HUES6 (cell line): Measurements from ENCODE around the gene SLC12A1.
"Not testable (repeated sequence)": the region's sequence is repeated elsewhere in the genome, so short reads cannot be mapped to it uniquely, and the experiment has no call there.

Source experiments
- H3K27ac ChIP-seq: 2 replicates; pipeline ENCODE4 v1.7.0; 2013; ENCODE audit warnings: low read depth, mild to moderate bottlenecking, low read length, inconsistent platforms
- H3K27me3 ChIP-seq: 2 replicates; pipeline ENCODE4 v1.6.1; 2013; ENCODE audit warnings: low read length; ENCODE audit not compliant: control insufficient read depth, insufficient read depth
- H3K36me3 ChIP-seq: 2 replicates; pipeline ENCODE4 v1.6.1; 2013; ENCODE audit warnings: low read length; ENCODE audit not compliant: control insufficient read depth, insufficient read depth
- H3K4me1 ChIP-seq: 2 replicates; pipeline ENCODE4 v1.6.1; 2013; ENCODE audit warnings: low read length; ENCODE audit not compliant: control insufficient read depth, insufficient read depth
- H3K4me3 ChIP-seq: 2 replicates; pipeline ENCODE4 v1.5.1; 2013; ENCODE audit warnings: low read depth, low read length
- H3K9ac ChIP-seq: one replicate; pipeline ENCODE4 v1.6.1; 2013; ENCODE audit warnings: mild to moderate bottlenecking, low read length
- H3K9me3 ChIP-seq: 2 replicates; pipeline ENCODE4 v1.6.1; 2013; ENCODE audit warnings: low read depth, low read length; ENCODE audit not compliant: control insufficient read depth, insufficient read depth

SLC12A1 gene

DNA sequence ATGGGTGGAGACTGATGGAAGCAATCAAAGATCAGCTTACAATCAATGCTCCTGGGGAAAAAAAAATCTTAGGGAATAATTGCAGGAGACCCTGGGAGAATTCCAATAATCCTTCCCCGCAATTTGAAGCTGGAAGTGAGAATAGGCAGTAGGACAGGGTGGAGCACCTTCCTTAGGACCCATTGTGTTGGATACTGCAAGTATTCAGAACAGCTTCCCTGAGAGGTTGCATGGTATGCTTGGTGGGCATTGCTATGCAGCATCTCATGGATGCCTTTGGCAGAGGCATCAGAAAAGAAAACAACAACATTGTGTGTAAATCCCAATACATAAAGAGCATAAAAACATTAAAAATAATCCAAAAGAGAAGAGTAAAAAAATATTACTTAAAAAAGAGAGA is 100.5 kb downstream of the SLC12A1 start:
- H3K9me3 ChIP-seq: no peaks in the 10 kb centered on the region
- no peaks in the 10 kb centered on the region for H3K36me3 ChIP-seq
- no peak overlapping the region for H3K27ac ChIP-seq
- H3K4me1 ChIP-seq: peaks cover 27% of the 10 kb centered on the region
- no peak overlapping the region for H3K4me3 ChIP-seq
- no peak overlapping the region for H3K9ac ChIP-seq
- no peaks in the 10 kb centered on the region for H3K27me3 ChIP-seq

DNA sequence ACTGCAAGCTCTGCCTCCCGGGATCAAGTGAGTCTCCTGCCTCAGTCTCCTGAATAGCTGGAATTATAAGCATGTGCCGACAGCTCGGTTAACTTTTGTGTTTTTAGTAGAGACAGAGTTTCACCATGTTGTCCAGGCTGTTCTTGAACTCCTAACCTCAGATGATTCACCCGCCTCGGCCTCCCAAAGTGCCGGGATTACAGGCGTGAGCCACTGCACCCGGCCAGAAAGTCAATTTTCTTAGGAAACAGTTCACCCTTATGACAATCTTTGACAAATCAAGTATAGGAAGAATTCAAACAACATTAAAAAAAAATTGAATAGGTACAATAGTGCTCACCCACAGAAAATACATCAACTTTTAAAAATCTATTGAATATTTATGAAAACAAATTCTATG is 101.5 kb downstream of the SLC12A1 start:
- no peaks in the 10 kb centered on the region for H3K9me3 ChIP-seq
- no peak overlapping the region for H3K4me3 ChIP-seq
- no peaks in the 10 kb centered on the region for H3K36me3 ChIP-seq
- H3K27ac ChIP-seq: no peak overlapping the region
- H3K4me1 ChIP-seq: peaks cover 27% of the 10 kb centered on the region
- no peak overlapping the region for H3K9ac ChIP-seq
- H3K27me3 ChIP-seq: no peaks in the 10 kb centered on the region

DNA sequence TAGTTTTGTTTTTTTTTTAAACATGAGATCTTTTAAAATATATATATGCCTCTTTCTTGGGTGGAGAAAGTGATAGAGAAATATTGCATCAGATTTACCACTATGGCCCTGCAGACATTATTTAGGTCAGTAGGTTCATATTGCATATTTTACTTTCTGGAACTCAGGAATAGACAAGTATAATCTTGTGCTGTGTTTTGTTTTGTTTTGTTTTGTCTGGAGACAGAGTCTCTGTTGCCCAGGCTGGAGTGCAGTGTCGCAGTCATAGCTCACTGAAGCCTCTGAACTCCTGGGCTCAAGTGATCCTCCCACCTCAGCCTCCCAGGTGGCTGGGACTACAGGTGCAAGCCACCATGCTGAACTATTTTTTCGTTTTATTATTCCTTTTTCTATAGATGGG is 103.6 kb downstream of the SLC12A1 start:
- Histone ChIP-seq H3K9ac (no peak overlapping the region), H3K36me3 (no peaks in the 10 kb centered on the region), H3K27me3 (no peaks in the 10 kb centered on the region), H3K9me3 (no peaks in the 10 kb centered on the region), H3K4me1 (peaks cover 13% of the 10 kb centered on the region), H3K27ac (no peak overlapping the region), H3K4me3 (no peak overlapping the region)

DNA sequence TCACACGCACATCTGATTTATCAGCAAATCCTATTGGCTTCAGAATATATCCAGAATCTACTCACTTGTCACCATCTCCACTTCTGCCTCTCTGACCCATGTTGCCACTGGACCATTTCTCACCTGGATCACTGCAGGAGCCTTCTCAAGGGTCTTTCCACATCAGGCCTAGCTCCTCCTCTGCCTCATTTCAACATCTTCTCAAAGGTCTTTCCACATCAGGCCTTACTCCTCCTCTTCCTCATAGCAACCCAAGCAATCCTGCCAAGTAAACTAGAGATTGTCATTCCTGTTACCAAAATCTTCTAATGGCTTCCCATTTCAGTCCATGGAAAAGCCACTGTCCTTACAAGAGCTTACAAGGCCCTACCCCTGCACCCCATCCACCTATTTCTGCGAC is 107.1 kb downstream of the SLC12A1 start:
- H3K27me3 ChIP-seq: no peaks in the 10 kb centered on the region
- H3K9me3 ChIP-seq: no peaks in the 10 kb centered on the region
- H3K27ac ChIP-seq: no peak overlapping the region
- H3K36me3 ChIP-seq: no peaks in the 10 kb centered on the region
- peaks cover 15% of the 10 kb centered on the region for H3K4me1 ChIP-seq
- H3K4me3 ChIP-seq: no peak overlapping the region
- H3K9ac ChIP-seq: no peak overlapping the region

DNA sequence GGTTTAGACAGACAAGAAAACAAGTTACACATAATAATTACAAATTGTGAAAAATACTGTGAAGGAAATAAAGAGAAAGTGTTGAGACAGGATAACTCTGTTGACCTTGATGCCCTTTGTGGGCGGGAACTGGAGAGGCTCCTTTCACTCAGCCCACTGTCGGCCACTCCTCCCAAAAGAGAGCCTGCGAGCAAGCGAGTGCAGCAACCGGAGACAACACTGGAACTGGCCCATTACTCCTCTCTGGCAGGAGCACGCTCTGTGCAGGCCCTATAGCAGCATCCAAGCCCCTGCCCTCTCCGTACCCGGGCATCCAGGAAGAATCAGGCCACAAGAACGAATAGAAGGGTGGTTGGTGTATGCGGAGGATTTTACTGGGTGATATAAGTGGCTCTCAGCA is 108.9 kb downstream of the SLC12A1 start:
- Histone ChIP-seq H3K4me1 (peaks cover 17% of the 10 kb centered on the region), H3K27ac (no peak overlapping the region), H3K4me3 (no peak overlapping the region), H3K27me3 (no peaks in the 10 kb centered on the region), H3K9me3 (no peaks in the 10 kb centered on the region), H3K36me3 (no peaks in the 10 kb centered on the region), H3K9ac (no peak overlapping the region)

DNA sequence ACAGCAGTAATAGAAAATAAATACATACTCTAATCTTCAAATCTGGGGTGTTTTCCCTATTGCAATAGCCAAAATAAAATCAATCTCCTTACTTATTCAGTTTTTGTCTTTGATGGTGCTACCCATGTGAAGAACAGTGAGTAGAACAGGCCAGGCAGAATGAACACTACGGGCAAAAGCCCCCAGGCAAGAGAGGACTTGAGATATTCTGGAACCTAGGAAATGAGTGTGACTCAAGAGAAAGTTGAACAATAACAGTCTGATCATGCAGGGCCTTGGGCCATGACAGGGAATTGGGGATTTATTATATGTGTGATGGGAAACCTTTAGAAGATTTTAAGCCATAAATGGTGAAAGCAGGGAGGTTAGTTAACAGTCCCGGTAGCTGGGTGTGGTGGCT is 111.1 kb downstream of the SLC12A1 start:
- no peaks in the 10 kb centered on the region for H3K9me3 ChIP-seq
- H3K4me1 ChIP-seq: peaks cover 17% of the 10 kb centered on the region
- no peaks in the 10 kb centered on the region for H3K27me3 ChIP-seq
- no peak overlapping the region for H3K27ac ChIP-seq
- H3K9ac ChIP-seq: no peak overlapping the region
- H3K4me3 ChIP-seq: no peak overlapping the region
- no peaks in the 10 kb centered on the region for H3K36me3 ChIP-seq

DNA sequence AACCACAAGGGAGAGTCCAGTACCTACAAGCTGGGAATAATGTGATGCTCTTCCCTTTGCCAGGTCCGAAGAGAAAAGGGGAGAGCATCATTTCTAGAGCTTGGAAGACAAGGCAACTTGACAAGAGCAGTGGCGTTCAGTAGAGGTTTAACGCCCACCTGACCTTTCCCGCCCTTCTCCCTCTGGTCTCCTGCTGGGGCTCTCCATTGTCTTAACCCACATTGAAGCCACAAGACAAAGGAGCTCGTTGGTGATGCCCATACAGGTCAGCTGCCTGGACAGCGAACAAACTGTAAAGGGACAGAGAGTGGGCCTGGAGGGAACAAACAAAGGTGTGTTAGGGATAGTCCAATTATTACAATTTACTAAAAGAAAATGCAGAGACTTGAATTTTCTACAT is 112.0 kb downstream of the SLC12A1 start:
- Histone ChIP-seq H3K27me3 (no peaks in the 10 kb centered on the region), H3K4me3 (no peak overlapping the region), H3K9ac (no peak overlapping the region), H3K27ac (no peak overlapping the region), H3K9me3 (no peaks in the 10 kb centered on the region), H3K36me3 (no peaks in the 10 kb centered on the region), H3K4me1 (peaks cover 17% of the 10 kb centered on the region)

DNA sequence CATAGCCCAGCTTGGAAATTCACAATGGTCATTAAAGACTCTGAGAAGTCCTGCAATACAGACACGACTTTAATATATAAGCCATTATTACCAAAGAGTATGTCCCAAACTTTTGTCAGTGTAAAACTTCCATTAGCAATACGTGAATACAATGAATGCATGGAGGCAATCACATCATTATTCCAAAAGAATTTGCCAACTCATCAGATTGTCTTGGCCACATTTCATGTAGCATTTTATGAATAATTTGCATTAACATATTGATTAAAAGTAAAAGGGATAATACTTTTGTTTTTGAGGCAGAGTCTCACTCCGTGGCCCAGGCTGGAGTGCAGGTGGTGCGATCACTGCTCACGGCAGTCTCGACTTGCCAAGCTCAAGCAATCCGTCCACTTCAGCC is 117.2 kb downstream of the SLC12A1 start:
- no peak overlapping the region for H3K4me3 ChIP-seq
- peaks cover 4% of the 10 kb centered on the region for H3K4me1 ChIP-seq
- H3K9me3 ChIP-seq: no peaks in the 10 kb centered on the region
- no peak overlapping the region for H3K9ac ChIP-seq
- H3K27ac ChIP-seq: no peak overlapping the region
- no peaks in the 10 kb centered on the region for H3K36me3 ChIP-seq
- H3K27me3 ChIP-seq: no peaks in the 10 kb centered on the region

DNA sequence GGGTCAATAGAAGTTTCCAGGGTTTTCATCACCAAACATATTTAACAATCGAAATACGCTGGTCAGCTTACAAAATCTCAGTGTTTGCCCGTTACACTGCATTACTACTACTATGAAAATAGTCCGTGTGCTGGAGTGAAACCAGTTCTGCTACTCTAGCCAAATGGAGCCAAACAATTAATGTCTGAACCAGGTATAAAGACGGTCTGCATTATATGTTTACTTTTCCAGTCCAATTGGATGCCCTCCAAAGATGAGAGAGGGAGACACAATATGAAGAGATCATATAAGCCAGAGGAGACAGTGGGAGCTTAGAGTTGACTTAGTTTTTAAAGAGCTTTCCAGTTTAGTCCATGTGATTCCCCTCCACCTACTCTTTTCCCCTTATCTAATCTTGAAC is 118.8 kb downstream of the SLC12A1 start:
- no peak overlapping the region for H3K9ac ChIP-seq
- no peak overlapping the region for H3K27ac ChIP-seq
- H3K4me1 ChIP-seq: no peaks in the 10 kb centered on the region; the same call in 1 of the 2 replicates
- H3K9me3 ChIP-seq: no peaks in the 10 kb centered on the region
- no peak overlapping the region for H3K4me3 ChIP-seq
- no peaks in the 10 kb centered on the region for H3K36me3 ChIP-seq
- no peaks in the 10 kb centered on the region for H3K27me3 ChIP-seq

DNA sequence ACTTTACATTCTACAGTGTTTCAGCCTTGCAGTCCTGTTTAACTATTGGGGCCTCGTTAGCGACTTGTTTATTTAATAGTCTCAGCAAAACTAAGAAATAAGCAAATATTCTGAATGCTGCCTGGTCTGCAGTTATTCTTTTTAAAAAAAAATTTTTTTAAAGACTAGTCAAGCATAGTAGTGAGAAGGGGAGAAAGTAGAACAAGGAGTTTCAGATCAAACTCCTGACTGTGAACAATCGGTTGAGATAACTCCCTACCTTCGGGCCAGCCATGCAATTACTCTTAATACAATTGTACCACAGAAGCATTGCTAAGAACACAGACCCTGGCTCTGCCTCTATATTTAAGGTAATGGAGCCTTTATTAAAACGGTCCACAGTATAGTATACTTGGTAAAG is 119.3 kb downstream of the SLC12A1 start:
- no peak overlapping the region for H3K9ac ChIP-seq
- H3K36me3 ChIP-seq: no peaks in the 10 kb centered on the region
- H3K27me3 ChIP-seq: no peaks in the 10 kb centered on the region
- no peaks in the 10 kb centered on the region for H3K9me3 ChIP-seq
- H3K4me3 ChIP-seq: no peak overlapping the region
- no peak overlapping the region for H3K27ac ChIP-seq
- H3K4me1 ChIP-seq: peaks cover 4% of the 10 kb centered on the region; the same call in 1 of the 2 replicates

DNA sequence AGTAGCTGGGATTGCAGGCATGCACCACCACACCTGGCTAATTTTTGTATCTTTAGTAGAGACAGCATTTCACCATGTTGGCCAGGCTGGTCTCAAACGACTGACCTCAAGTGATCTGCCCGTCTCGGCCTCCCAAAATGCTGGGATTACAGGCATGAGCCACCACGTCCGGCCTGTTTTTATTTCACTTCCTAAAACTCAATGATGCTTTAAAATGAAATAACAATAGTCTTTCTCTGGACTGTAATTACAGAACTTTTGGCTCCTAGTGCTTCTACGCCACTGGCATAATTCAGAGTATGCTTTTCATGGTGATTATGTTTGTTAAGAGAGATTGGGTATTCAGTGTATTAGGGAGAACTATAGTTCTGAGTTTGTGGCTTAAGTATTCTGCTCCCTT is 120.1 kb downstream of the SLC12A1 start:
- not testable (repeated sequence) for H3K27me3 ChIP-seq, H3K27ac ChIP-seq, H3K9me3 ChIP-seq, H3K9ac ChIP-seq, H3K4me1 ChIP-seq, H3K36me3 ChIP-seq, H3K4me3 ChIP-seq

DNA sequence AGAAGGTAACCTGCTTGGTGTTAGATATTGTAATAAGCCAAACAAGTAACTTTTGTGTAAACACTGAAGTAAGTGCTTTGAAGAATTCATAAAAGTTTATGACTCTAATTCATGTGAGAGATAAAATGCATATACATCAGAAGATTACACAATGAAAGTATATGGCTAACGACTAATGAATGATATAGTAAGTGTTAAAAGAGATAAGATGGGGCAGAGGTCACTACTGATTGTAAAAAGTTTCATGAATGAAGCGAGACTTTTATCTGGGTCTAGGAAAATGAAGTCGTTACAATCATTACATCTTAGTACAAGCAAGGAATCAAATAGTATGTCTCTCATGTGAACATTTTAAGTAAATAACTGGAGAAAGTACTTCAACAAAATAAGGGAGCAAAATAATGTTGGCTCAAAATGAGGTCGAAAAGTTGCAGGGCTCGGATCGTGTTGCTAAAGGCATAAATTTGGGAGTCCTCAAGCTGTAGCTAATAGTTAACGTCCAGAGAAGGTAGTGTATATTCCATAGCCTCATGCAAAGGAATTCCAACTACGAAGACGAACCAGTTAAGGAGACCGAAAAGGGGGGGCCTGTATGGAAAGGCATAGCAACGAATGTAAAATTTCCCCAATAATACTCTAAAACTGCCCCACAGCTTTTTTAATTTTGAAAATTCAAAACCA is 124.1 kb downstream of the SLC12A1 start:
- Histone ChIP-seq H3K36me3 (peaks cover 9% of the 10 kb centered on the region), H3K9me3 (no peaks in the 10 kb centered on the region), H3K4me1 (peaks cover 12% of the 10 kb centered on the region), H3K27me3 (no peaks in the 10 kb centered on the region), H3K27ac (peak overlapping the region; percentile 98; the same call in 1 of the 2 replicates), H3K9ac (peak overlapping the region; percentile 99), H3K4me3 (peak overlapping the region; percentile 98)
